HEK293T (cell line): ENCODE measurements around the gene OR5D13.

Experiments used
- ARNT ChIP-seq: fragments of 450-650 bp; IDR thresholded peaks from 2 replicates; pipeline ENCODE4 v1.6.1; 2017; ENCODE audit warnings: mild to moderate bottlenecking
- BHLHE40 ChIP-seq: fragments of 450-650 bp; IDR thresholded peaks from 2 replicates; pipeline ENCODE4 v1.6.1; 2016; ENCODE audit warnings: mild to moderate bottlenecking, moderate library complexity, borderline replicate concordance
- FOXA1 ChIP-seq: fragments of 450-650 bp; IDR thresholded peaks from 2 replicates; pipeline ENCODE4 v1.6.1; 2016; ENCODE audit warnings: mild to moderate bottlenecking
- FOXK2 ChIP-seq: fragments of 450-650 bp; IDR thresholded peaks from 2 replicates; pipeline ENCODE4 v1.6.1; 2016; ENCODE audit warnings: mild to moderate bottlenecking
- FOXM1 ChIP-seq: fragments of 450-650 bp; IDR thresholded peaks from 2 replicates; pipeline ENCODE4 v1.6.1; 2017; ENCODE audit warnings: mild to moderate bottlenecking, borderline replicate concordance
- HDGF ChIP-seq: fragments of 450-650 bp; IDR thresholded peaks from 2 replicates; pipeline ENCODE4 v1.6.1; 2017; ENCODE audit warnings: antibody characterized with exemption, borderline replicate concordance
- L3MBTL2 ChIP-seq: fragments of 450-650 bp; conservative IDR thresholded peaks from 2 replicates; pipeline ENCODE4 v1.6.1; 2016; ENCODE audit warnings: mild to moderate bottlenecking
- LEF1 ChIP-seq: fragments of 450-650 bp; IDR thresholded peaks from 2 replicates; pipeline ENCODE4 v1.6.1; 2017; ENCODE audit warnings: mild to moderate bottlenecking, borderline replicate concordance
- SP1 ChIP-seq: fragments of 450-650 bp; IDR thresholded peaks from 2 replicates; pipeline ENCODE4 v1.6.1; 2017
- SUZ12 ChIP-seq: fragments of 450-650 bp; IDR thresholded peaks from 2 replicates; pipeline ENCODE4 v1.6.1; 2016; ENCODE audit warnings: mild to moderate bottlenecking
- TARDBP ChIP-seq: fragments of 450-650 bp; IDR thresholded peaks from 2 replicates; pipeline ENCODE4 v1.6.1; 2016
- ZNF384 ChIP-seq: fragments of 450-650 bp; IDR thresholded peaks from 2 replicates; pipeline ENCODE4 v1.6.1; 2016

DNA sequence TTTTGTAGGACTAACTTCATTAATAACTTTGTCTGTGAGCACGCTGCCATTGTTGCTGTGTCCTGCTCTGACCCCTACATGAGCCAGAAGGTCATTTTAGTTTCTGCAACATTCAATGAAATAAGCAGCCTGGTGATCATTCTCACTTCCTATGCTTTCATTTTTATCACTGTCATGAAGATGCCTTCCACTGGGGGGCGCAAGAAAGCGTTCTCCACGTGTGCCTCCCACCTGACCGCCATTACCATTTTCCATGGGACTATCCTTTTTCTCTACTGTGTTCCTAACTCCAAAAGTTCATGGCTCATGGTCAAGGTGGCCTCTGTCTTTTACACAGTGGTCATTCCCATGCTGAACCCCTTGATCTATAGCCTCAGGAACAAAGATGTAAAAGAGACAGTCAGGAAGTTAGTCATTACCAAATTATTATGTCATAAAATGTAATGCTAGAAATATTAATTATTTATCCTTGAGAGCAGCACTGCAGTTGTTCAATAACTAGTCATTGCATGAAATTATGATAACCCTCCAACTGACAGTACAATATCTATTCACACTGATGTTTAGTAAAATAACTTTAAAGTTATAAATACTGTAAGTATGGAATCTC is 46.4 kb upstream of the OR5D13 start:
- TF ChIP-seq TARDBP = no peak
- no peak for TF ChIP-seq LEF1
- no peak for TF ChIP-seq FOXM1
- no peak for TF ChIP-seq SUZ12
- TF ChIP-seq HDGF = no peak
- no peak for TF ChIP-seq ZNF384
- no peak for TF ChIP-seq BHLHE40
- no peak for TF ChIP-seq FOXK2
- TF ChIP-seq SP1 = no peak
- no peak for TF ChIP-seq ARNT
- TF ChIP-seq FOXA1 = no peak
- TF ChIP-seq L3MBTL2 = no peak
